MM.1S (cell line): ENCODE measurements around the gene MANBA.

Source experiments
- CTCF ChIP-seq: fragments of 300-600 bp; sonication (generic); IDR thresholded peaks from 2 replicates; pipeline ENCODE4 v1.5.1; 2016; ENCODE audit warnings: antibody characterized with exemption, low read length, mixed read lengths
- EZH2 ChIP-seq: fragments of 300-600 bp; sonication (generic); optimal IDR thresholded peaks from 2 replicates; pipeline ENCODE3; 2017; ENCODE audit warnings: low read depth, mild to moderate bottlenecking, antibody characterized with exemption, low read length, mixed read lengths
- EZH2phosphoT487 ChIP-seq: fragments of 300-600 bp; sonication (generic); IDR thresholded peaks from 2 replicates; pipeline ENCODE4 v1.6.1; 2018; ENCODE audit warnings: antibody characterized with exemption, low read length

GRCh38 chr4:102599455-102599854 lies 161.3 kb downstream of the MANBA start:
- TF ChIP-seq CTCF (no peak), EZH2 (no peak), EZH2phosphoT487 (no peak)
